GM12801 (cell line): ENCODE data around the gene POLD2.

Experiments
- TF ChIP-seq, protein P1 (sequence below): IDR thresholded peaks from one replicate; pipeline ENCODE4 v1.5.1; 2011; ENCODE audit warnings: control low read depth; ENCODE audit not compliant: insufficient read length; ENCODE audit errors: extremely low read depth

POLD2 gene

DNA sequence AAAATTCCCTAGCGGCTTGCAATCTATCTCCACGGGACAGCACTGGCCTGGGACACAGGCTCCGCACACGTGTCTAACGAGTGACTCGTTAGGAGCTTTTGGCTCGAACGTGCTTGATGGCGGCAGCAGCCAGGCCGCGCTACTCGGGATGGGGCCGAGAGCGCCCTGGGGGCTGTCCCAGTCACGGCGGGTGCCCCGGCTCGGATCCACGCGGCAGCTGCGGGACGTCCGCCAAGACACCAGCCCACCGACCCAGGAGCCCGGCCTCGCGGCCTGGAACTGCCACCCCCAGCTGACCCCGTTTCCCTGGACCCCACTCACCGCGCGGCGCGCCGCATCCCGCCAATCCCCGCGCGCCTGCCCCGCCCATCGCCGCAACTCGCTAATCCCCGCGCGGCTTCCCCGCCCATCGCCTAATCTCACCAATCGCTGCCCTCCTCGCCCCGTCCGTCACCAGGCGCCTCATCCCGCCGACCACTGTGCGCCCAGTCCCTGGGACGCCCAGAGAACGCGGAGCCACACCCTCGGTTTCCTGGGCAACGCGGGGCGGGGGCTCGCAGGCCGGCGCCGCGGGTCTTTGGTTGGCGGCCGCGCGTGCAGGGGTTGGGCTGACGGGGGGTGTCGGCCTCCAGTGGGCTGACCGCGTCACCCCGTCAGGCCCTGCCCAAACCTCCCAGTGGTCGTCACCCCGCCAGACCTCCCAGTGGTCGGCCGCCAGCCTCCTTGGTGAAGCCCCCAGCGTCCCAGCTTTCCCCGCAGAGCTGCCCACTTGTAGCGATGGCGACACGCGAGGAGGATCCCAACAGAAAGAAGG, at the start of gene POLD2:
Gene POLD2, minus strand, starts transcription at position 359 of the 814 bp plus-strand sequence. CDS start 1,495 bp downstream, outside the sequence.
- TF ChIP-seq, protein P1, sequence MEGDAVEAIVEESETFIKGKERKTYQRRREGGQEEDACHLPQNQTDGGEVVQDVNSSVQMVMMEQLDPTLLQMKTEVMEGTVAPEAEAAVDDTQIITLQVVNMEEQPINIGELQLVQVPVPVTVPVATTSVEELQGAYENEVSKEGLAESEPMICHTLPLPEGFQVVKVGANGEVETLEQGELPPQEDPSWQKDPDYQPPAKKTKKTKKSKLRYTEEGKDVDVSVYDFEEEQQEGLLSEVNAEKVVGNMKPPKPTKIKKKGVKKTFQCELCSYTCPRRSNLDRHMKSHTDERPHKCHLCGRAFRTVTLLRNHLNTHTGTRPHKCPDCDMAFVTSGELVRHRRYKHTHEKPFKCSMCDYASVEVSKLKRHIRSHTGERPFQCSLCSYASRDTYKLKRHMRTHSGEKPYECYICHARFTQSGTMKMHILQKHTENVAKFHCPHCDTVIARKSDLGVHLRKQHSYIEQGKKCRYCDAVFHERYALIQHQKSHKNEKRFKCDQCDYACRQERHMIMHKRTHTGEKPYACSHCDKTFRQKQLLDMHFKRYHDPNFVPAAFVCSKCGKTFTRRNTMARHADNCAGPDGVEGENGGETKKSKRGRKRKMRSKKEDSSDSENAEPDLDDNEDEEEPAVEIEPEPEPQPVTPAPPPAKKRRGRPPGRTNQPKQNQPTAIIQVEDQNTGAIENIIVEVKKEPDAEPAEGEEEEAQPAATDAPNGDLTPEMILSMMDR: no peak

DNA sequence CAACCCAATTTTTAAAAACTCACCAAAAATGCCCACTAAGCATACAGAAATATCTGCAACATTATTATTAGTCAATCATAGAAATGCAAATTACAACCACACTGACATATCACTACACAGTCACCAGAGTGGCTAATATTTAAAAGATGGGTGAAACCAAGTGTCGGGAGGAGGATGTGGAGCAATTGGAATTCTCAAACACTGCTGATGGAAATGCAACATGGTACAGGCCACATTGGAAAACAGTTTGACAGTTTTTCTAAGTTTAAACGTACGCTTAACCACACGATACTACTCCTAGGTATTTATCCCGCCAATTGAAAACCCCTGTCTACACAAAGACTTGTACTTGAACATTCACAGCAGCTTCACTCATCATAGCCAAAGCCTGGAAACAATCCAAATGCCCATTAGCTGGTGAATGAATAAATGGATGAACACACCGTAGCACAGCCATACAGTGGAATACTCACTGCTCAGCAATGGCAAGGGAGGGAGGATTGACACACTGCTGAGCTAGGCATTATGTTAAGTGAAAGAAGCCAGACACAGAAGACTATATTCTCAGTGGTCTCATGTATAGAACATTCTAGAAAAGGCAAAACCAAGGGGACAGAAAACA, 49.6 kb upstream of the POLD2 start:
- TF ChIP-seq, protein P1: no peak

DNA sequence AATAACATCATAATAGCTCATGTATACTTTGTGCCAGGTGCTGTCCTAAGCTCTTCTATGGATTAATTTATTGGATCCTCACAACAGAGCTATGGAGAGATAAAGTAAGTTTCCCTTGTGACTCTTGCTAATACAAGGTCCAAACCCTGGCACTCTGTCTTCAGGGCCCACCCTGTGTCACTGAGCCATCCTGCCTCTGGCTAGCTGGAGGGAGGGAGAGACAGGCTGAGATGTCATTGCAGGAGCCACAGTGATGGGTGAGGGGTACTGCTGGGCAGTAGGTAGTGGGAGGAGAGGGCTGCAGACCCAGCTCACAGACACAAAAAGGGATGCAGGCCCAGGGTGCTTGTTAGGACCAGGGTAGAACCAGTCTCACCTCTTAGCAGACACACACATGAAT, 49.0 kb upstream of the POLD2 start:
- TF ChIP-seq, protein P1: no peak

DNA sequence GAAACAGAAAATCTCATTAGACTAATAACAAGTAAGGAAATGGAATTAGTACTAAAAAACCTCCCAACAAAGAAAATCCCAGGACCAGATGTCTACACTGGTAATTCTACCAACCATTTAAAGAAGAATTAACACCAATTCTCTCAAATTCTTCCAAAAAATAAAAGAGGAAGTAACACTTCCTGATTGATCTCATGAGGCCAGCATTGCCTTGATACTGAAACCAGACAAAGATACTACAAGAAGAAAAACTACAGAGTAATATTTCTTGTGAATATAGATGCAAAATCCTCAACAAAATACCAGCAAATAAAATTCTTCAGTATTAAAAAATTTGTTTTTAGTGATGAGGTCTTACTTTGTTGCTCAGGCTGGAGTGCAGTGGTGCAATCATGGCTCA, 44.6 kb upstream of the POLD2 start:
- TF ChIP-seq, protein P1: no peak

DNA sequence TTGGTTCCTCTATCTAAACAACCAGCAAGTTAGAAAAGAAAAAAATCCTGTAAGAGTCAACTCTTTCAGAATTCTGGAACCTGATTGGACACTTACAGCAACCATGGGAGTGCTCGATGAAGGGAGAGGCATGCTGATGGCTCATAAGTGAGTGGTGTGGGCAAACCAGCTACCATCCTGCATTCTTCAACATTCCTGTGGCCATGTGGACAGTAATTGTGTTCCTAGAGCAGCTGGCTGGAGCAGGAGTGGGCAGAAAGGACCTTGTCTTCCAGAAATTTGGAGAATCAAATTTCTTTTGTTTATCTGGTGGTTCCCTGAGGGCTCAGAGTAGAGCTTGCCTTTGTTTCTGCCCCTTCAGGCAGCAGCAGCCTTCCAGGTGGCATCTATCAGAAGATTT, 40.2 kb upstream of the POLD2 start:
- TF ChIP-seq, protein P1: no peak

DNA sequence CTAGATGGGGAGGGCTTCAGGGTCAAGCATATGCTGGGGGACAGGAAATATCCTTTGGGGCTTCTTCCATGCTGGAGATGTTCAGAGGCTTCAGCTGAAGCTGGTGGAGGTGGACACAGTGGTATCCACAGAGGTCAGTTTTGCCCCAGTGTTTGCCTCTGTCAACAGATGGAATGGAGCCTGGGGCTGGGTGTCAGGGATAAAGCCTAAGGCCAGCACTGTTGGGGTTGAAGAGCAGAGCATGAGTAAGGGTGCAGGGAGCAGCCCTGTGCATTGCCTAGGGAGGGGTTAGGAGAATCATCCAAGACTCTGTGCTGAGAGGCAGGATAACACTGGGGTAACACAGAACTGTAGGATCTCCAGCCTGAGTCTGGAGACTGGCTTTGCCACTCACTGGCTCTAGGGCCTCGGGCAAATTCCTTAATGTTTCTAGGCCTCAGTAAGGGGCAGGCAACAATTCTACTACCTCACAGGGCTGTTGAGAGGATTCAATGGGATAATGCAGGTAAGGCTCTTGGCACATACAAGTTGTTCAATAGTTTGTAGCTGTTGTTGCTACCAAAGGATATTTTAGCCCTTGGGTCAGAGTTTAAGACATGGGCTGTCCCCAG, 39.5 kb upstream of the POLD2 start:
- TF ChIP-seq, protein P1: no peak

DNA sequence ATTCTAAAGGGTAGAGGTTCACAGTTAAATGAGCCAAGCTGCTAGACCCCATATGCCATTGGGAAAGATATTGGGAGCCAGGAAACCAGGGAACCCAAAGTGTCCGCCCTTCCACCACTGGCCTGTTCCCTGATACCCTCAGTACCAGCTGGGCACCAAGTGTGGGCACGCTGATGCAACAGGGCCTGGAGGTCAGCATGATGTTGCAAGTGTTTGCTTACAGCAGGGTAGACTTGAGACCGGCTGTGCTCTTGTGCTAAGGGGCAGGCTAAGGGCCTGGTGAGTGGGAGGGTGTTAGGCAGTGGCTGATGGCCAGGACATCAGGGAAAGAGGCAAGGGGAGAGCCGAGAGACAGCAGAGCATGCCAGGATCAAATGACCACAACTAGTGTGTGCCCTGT, 38.8 kb upstream of the POLD2 start:
- TF ChIP-seq, protein P1: no peak
